Uterus (tissue), 4 donors: ENCODE results near the gene SLC25A12. TPM values are rescaled to one million over a fixed set of nuclear protein-coding genes. Genes with fewer than 3 reads are reported as not detected.

Source experiments
- DNase-seq, 2 donors: peaks; one replicate each; pipeline ENCODE4 v3.0.0-alpha.2; 2019 to 2020
- H3K27ac ChIP-seq, 2 donors: fragments of 200-600 bp; sonication (generic); 1 replicate in 1 of 2; 2 replicates in 1 of 2; pipeline ENCODE4 v1.5.1; 2016 to 2018
- H3K27me3 ChIP-seq, 2 donors: fragments of 200-600 bp; sonication (generic); one replicate each; pipeline ENCODE4 v1.5.1; 2018 to 2019; ENCODE audit warnings: control low read depth in 1 of 2
- H3K36me3 ChIP-seq, 2 donors: fragments of 200-600 bp; sonication (generic); one replicate each; pipeline ENCODE4 v1.5.1; 2019; ENCODE audit warnings: control low read depth in 1 of 2
- H3K4me1 ChIP-seq, 2 donors: fragments of 200-600 bp; sonication (generic); one replicate each; pipeline ENCODE4 v1.5.1; 2018 to 2019; ENCODE audit warnings: control low read depth in 1 of 2
- H3K4me3 ChIP-seq, 2 donors: fragments of 200-600 bp; sonication (generic); 1 replicate in 1 of 2; 2 replicates in 1 of 2; pipeline ENCODE4 v1.5.1; 2018 to 2019; ENCODE audit warnings: mild to moderate bottlenecking in 1 of 2
- H3K9me3 ChIP-seq, 2 donors: fragments of 200-600 bp; sonication (generic); one replicate each; pipeline ENCODE4 v1.5.1; 2019; ENCODE audit warnings: control low read depth in 1 of 2
- CTCF ChIP-seq, 4 experiments: fragments of 200-600 bp in 2 of 4; fragments of 450-650 bp in 2 of 4; sonication (generic) in 2 of 4; IDR thresholded peaks; one replicate each; pipeline ENCODE4 v1.5.1; 2016 to 2019; ENCODE audit warnings: antibody characterized with exemption in 4 of 4, mild to moderate bottlenecking in 2 of 4, moderate library complexity in 1 of 4
- POLR2A ChIP-seq, 2 donors: fragments of 450-650 bp; IDR thresholded peaks; one replicate each; pipeline ENCODE4 v1.6.1; 2016; ENCODE audit warnings: antibody characterized with exemption in 2 of 2, mild to moderate bottlenecking in 1 of 2, moderate library complexity in 1 of 2
- intact Hi-C: fragments of 100-400 bp; cut with DNase I; formaldehyde crosslinking; loops from one replicate; pipeline ENCODE4 v1.15.1; 2023; ENCODE audit warnings: low total_unique reads
- total RNA-seq, 4 donors: library from RNA; depleted of rRNA in 3 of 4; stranded (reverse); fragments of >200 nt in 3 of 4; gene quantifications; one replicate each; pipeline versions ENCODE4 v1.1.0 to v1.2.4, GENCODE V29; 2014 to 2023
- donor health status: DM: yes; HTN: yes; CAD: no.

The SLC25A12 gene
- total RNA-seq, 4 donors from 2014 or later = 25.9 to 69.4 (median 35.3) TPM

DNA sequence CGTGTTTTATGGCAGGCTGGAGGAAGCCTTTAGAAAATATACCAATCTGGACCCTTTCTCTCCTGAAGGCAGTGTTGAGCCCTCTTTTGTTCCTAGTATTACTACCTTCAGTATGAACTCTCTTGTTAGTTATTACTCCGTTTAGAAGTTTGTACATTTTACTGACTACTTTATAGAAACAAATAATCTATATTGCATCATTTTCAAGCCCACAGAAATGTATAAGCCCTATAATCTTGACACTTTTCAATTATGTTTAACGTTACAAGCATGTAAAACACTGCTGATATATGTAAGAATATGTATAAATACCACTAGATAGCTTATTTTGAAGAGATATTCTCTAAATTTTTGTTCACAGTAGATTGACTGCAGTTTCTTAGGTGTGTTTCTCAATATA, 64.0 kb downstream of the SLC25A12 start:
- Histone ChIP-seq H3K4me3 (no peak overlapping the region), H3K27me3 (no peaks in the 10 kb centered on the region), H3K9me3 (no peaks in the 10 kb centered on the region), H3K27ac (no peak overlapping the region), H3K4me1 (no peaks in the 10 kb centered on the region), H3K36me3 (no peaks in the 10 kb centered on the region)
- no peak for DNase-seq
- intact Hi-C loops = no loop called here
- no peak for TF ChIP-seq POLR2A (IDR thresholded peaks at IDR 0.05)
- no peak for TF ChIP-seq CTCF (IDR thresholded peaks at IDR 0.05)

GRCh38 chr2:171824086-171824485, 70.0 kb downstream of the SLC25A12 start:
- intact Hi-C loops = no loop called here
- H3K36me3 ChIP-seq = no peaks in the 10 kb centered on the region
- H3K27me3 ChIP-seq = no peaks in the 10 kb centered on the region
- DNase-seq = no peak
- H3K27ac ChIP-seq = no peak overlapping the region
- TF ChIP-seq POLR2A (IDR thresholded peaks at IDR 0.05) = no peak
- no peak overlapping the region for H3K4me3 ChIP-seq
- H3K9me3 ChIP-seq = no peaks in the 10 kb centered on the region
- no peaks in the 10 kb centered on the region for H3K4me1 ChIP-seq

DNA sequence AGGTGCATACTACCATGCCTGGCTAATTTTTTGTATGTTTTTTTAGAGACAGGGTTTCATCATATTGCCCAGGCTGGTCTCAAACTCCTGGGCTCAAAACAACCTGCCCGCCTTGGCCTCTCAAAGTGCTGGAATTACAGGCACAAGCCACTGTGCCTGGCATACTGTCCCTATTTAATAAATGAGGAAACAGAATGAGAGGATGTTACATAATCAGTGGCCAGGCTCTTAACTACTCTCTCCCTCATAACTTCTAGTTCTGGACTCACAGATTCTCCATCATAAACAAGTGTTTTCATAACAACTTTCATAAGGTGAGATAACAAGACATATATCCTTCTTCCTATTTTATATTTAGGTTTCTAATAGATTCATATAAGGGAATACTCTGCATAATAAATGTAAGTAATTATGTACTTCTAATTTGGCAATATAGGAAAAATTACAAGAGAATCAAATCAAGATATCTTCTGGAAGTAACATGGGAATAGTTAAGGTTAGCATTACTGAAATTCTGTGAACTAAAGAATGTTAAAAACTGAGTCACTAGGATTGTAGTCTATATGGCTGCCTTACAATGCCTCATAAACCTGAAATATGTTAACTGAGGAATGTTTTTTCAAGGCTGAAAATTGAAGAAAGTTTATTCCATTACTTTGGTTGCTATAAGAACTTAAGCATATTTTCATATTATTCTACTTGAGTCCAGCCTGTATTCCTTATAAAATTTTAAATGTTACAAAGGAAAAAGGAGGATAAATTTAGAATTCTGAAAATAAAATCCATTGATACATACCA, 71.3 kb downstream of the SLC25A12 start:
- no peaks in the 10 kb centered on the region for H3K4me1 ChIP-seq
- TF ChIP-seq POLR2A (IDR thresholded peaks at IDR 0.05) (no peak), CTCF (IDR thresholded peaks at IDR 0.05) (no peak)
- no peak for DNase-seq
- H3K36me3 ChIP-seq = no peaks in the 10 kb centered on the region
- H3K4me3 ChIP-seq = no peak overlapping the region
- no peaks in the 10 kb centered on the region for H3K27me3 ChIP-seq
- no peak overlapping the region for H3K27ac ChIP-seq
- no peaks in the 10 kb centered on the region for H3K9me3 ChIP-seq
- intact Hi-C loops = no loop called here

DNA sequence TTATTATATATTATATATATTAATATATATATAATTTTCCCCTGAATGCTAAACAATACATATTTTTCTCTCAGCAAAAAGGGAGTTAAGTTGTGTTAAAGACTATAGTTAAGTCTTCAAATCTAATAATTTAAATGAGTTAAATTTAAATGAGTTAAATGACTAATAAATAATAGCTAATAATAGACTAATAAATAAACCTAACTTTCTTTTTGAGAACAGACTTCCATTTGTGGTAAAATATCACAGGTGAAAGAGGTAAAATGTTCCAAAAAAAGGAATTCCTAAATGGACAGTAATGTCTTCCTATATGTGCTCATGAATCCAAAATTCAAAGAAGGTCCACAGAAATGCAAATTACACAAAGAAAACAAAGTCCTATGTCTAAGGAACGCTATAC, 74.6 kb downstream of the SLC25A12 start:
- Histone ChIP-seq H3K27ac (no peak overlapping the region), H3K4me1 (no peaks in the 10 kb centered on the region), H3K4me3 (no peak overlapping the region), H3K9me3 (no peaks in the 10 kb centered on the region), H3K27me3 (no peaks in the 10 kb centered on the region), H3K36me3 (no peaks in the 10 kb centered on the region)
- DNase-seq = no peak
- TF ChIP-seq CTCF (IDR thresholded peaks at IDR 0.05) = no peak
- no peak for TF ChIP-seq POLR2A (IDR thresholded peaks at IDR 0.05)
- intact Hi-C loops = no loop called here

GRCh38 chr2:171814883-171815282, 79.2 kb downstream of the SLC25A12 start:
- Histone ChIP-seq H3K27me3 (no peaks in the 10 kb centered on the region), H3K4me3 (no peak overlapping the region), H3K27ac (peak overlapping the region in 1 of 2 donors; percentile 15), H3K36me3 (no peaks in the 10 kb centered on the region), H3K9me3 (no peaks in the 10 kb centered on the region), H3K4me1 (no peaks in the 10 kb centered on the region)
- no peak for DNase-seq
- intact Hi-C loops = no loop called here
- TF ChIP-seq CTCF (IDR thresholded peaks at IDR 0.05) (no peak), POLR2A (IDR thresholded peaks at IDR 0.05) (no peak)
